ENCODE results near the gene NFYC.

DNA sequence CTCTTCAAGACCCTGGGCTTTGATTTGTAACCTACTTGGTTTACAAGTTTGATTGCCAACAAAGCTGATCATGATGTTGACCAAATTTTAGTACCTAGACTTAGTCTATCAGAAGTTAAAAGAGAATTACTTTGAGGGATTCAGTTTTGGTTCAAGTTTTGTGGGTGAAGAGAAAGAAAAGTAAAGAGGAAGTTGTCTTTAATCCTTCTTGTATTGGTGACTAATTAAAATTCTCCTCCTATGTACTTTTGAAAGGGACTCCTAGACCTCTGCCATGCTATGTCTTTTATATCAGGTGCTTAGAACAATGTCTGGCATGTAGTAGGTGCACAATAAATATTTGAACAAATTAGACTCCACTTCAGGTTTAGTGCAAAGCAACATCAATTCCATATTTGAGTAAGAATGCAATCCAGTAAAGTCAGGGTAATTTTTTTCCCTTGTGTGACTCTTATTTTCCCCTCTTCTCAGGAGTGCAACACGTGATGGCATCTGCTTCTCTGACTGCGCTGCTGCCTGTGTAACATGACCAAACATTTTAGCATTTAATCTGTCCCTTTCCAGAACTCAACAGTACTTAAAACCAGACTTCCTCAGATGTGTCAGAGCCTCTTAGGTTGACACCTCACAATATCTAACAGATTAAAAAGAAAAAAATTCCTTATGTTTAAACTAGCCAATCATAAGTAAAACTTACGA, 51.0 kb downstream of the NFYC start:
- no peak for TF ChIP-seq EZH2 (IDR thresholded peaks at IDR 0.05; ENCODE audit: insufficient read depth, poor library complexity, severe bottlenecking)
- TF ChIP-seq EZH2phosphoT487 (IDR thresholded peaks at IDR 0.05; ENCODE audit: insufficient read depth, low read depth): no peak
